ENCODE data around the gene IL13RA2. TPM values are rescaled to one million over a fixed set of nuclear protein-coding genes. Genes with fewer than 3 reads are reported as not detected.
A peak's percentile ranks its signal among the peaks of the same experiment; 100 is the strongest.

IL13RA2 gene
- total RNA-seq = 0.26 and 0.32 TPM in 2 replicates

GRCh38 chrX:115017455-115017854 lies at the start of gene IL13RA2:
Gene IL13RA2 (minus strand): TSS chrX:115017616. CDS start chrX:115017269, 347 bp downstream.
- no peak for DNase-seq (ENCODE audit: low read depth, low spot score)

GRCh38 chrX:115065304-115065703 lies 47.9 kb upstream of the IL13RA2 start:
- no peak for DNase-seq (ENCODE audit: low read depth, low spot score)

DNA sequence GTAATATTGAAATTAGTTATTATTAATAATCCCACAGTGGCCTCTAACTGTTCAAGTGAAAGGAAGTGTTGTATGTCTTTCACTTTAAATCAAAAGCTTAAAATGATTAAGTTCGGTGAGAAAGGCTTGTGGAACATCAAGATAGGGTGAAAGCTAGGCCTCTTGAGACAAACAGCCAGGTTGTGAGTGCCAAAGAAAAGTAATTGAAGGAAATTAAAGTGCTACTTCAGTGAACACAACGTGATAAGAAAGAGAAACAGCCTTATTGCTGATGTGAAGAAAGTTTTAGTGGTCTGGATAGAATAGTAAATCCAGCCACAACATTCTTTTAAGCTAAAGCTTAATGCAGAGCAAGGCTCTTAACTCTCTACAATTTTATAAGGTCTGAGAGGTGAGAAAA lies 42.6 kb upstream of the IL13RA2 start:
- no peak for DNase-seq (ENCODE audit: low read depth, low spot score)

- DNase-seq (ENCODE audit: low read depth, low spot score) = peak; percentile 51
These were observed 40.9 kb upstream of the IL13RA2 start for GRCh38 chrX:115058276-115058675.

DNA sequence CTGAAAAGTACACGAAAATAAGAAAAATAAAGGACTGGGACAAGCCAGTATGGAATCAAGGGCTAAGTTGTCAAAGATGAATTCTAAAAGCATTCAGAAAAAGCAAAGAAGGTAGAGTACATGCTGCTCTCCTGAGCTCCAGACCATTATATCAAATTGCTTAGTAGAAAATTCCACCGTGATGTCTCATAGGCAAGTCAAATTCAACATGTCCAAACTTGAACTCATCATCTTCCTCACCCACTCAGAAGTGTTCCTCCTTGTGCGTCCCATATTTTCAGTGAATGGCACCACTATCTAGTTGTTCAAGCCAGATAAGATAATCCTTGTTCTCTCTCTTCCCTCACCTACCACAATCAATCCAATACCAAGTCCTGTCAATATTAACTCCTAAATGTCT lies 37.5 kb upstream of the IL13RA2 start:
- DNase-seq (ENCODE audit: low read depth, low spot score) = no peak

DNA sequence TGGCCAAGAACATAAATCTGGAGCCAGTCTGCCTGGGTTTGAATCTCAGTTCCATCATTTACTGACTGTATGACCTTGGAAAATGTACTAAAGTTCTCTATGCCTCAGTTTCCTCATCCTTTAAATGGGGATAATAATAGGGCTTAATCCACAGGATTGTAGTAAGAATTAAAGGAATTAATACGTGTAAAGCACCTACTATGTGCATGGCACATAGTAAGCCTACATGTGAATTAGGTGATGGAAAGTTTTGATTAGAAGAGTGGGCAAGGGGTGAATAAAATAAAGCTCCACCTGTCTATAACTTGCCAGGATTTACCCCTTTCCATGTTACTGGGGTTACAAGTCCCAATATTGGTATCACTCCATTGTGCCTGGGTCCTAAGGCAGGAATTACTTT lies 35.8 kb upstream of the IL13RA2 start:
- no peak for DNase-seq (ENCODE audit: low read depth, low spot score)

- DNase-seq (ENCODE audit: low read depth, low spot score) = no peak
These were observed 30.3 kb upstream of the IL13RA2 start for GRCh38 chrX:115047715-115048114.

DNA sequence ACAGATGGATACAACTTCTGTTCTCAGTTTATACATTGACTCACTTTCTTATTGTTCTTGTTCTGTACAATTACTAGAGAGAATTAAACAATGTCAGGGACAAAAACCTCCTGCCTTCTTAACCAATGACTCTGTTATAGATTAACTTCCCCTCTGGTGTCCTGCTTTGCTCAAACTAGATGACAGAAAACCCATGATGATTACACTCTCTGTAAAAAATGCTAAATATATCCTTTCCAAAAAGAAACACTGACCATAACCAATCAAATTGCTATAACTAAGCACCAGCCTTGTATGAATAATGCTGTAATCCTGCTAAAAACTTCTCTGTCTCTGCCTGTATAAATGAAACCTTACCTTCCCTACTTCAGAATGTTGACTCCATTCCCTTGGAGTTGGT lies 29.8 kb upstream of the IL13RA2 start:
- DNase-seq (ENCODE audit: low read depth, low spot score) = no peak

DNA sequence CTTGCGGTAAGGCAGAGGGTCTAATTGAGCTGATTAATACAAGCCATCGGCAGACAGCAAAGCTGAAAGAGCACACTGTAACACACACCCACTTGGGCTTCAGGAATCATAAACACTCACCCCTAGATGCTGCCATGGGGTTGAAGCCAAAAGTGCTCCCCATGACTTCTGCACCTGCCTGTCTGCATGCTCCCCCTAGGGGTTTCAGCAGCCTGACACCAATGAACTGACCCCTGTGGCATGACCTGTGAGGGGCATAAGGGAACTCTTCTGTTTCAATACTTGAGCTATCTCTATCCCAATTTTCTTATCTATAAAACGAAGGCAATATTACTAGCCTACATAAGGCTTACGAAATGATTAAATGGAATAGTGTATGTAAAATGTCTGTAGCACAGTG lies 23.0 kb upstream of the IL13RA2 start:
- DNase-seq (ENCODE audit: low read depth, low spot score) = no peak

DNA sequence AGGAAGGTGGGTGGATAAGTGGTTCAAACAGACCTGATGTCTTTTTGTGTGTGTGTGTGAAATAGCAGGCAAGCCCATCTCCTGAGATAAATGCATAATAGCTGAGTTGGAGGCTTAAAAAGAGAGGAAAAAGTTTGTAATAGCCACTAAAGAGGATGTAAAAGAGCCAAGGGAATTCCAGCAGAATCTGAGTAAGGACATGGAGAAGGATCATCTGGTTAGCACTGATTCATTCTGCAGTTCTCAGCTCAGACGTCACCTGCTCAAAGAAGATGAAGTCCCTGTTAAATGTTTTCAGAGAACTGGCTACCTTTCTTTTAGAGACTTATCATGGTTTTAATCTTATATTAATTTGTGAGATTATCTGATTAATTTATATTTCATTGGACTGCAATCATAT lies 21.0 kb upstream of the IL13RA2 start:
- no peak for DNase-seq (ENCODE audit: low read depth, low spot score)

DNA sequence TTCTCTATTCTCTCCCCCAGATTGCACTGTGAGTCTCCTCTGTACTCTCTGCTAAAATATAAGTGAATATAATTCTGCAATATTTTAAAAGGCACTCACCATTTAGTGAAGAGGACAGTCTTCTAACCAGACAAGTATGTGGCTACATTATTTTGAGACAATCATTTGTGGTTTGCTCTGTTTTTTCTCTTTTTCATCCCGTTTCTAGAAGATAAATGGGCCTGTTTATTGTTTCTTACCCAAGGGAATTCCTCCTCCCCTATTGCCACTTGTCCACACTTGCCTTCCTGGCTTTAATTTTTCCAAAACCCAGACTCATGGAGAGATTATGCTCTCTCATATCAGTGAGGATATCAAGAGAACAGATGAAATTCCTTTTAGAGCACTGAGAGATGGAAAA lies 18.6 kb upstream of the IL13RA2 start:
- DNase-seq (ENCODE audit: low read depth, low spot score) = no peak

GRCh38 chrX:115031989-115032388 lies 14.6 kb upstream of the IL13RA2 start:
- DNase-seq (ENCODE audit: low read depth, low spot score) = no peak

GRCh38 chrX:115030625-115031024 lies 13.2 kb upstream of the IL13RA2 start:
- no peak for DNase-seq (ENCODE audit: low read depth, low spot score)

- peak; percentile 53 for DNase-seq (ENCODE audit: low read depth, low spot score)
These were observed 12.6 kb upstream of the IL13RA2 start for GRCh38 chrX:115029869-115030570.

DNA sequence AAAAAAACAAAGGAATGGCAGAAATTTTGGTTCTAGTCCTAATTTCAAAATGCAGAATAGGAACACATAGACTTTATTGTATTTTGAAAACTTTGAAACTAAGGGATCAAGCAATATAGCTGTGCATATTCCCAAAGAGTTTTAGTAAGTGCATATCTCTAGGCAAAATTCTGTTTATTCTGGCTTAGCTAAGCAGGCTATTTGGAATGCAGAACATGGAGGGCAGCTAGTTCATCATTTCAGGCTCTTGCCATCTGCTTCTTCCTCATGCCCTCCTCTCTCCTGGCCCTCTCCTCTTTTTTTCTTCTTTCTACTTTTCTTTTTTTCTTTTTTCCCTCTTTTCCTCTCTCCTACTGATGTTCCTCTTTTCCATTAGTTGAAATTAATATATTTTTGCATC lies 12.0 kb upstream of the IL13RA2 start:
- DNase-seq (ENCODE audit: low read depth, low spot score) = no peak

GRCh38 chrX:115023811-115024210 lies 6.4 kb upstream of the IL13RA2 start:
- no peak for DNase-seq (ENCODE audit: low read depth, low spot score)

- peak; percentile 81 for DNase-seq (ENCODE audit: low read depth, low spot score)
These were observed 5.7 kb upstream of the IL13RA2 start for GRCh38 chrX:115023139-115023538.

DNA sequence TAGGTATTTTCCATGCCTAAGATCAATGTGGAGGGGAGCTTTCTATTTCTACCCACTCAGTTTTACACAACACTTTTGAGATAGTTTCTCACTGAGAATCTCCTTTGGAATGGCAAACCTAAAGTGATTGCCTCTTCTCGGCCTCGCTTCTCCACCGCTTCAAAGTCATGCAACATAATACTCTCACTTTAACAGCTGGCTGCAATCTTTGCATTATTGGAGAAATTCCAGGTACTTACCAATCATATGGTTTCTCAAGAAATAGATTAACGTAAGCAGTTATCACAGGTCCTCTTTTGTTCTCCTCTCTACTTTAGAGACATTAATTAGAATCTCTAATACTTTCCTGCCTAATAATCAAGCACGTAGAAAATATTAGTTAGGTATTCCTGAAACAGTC lies 3.7 kb upstream of the IL13RA2 start:
- no peak for DNase-seq (ENCODE audit: low read depth, low spot score)

- DNase-seq (ENCODE audit: low read depth, low spot score) = no peak
These were observed 1.5 kb upstream of the IL13RA2 start for GRCh38 chrX:115018944-115019343.

GRCh38 chrX:115018040-115018647 lies 728 bp upstream of the IL13RA2 start:
- no peak for DNase-seq (ENCODE audit: low read depth, low spot score)

DNA sequence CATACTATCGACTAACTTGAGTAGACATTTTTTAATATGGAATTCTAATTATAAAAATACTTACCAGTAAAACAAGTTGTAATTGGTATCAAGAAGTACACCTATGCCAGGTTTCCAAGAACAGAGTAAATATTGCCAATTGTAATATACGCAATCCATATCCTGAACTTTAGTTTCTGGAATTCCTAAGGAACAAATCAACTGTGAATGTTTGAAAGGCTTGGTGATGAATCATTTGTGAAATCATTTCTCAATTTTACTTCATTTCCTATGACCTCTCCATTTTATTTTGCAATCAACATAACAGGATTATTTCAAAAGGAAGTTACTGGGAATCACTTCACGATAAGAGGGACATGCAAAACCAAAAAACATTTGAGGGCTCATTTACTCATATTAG lies 3.7 kb downstream of the IL13RA2 start:
- no peak for DNase-seq (ENCODE audit: low read depth, low spot score)

GRCh38 chrX:115011428-115011827 lies 6.0 kb downstream of the IL13RA2 start:
- no peak for DNase-seq (ENCODE audit: low read depth, low spot score)

GRCh38 chrX:114999906-115000305 lies 17.5 kb downstream of the IL13RA2 start:
- no peak for DNase-seq (ENCODE audit: low read depth, low spot score)
